Tibial nerve (tissue), 4 donors: ENCODE results near the gene WIZ.

ENCODE experiments used
- CTCF ChIP-seq, 5 experiments: fragments of 200-600 bp in 3 of 5; fragments of 450-650 bp in 2 of 5; sonication (generic) in 3 of 5; IDR thresholded peaks; one replicate each; pipeline ENCODE4 v1.5.1; 2016 to 2019; ENCODE audit warnings: antibody characterized with exemption in 5 of 5, mild to moderate bottlenecking in 3 of 5, moderate library complexity in 2 of 5
- EP300 ChIP-seq, 2 donors: sonication (generic); formaldehyde crosslinking; IDR thresholded peaks; one replicate each; pipeline ENCODE4 v1.6.1; 2017; ENCODE audit warnings: antibody characterized with exemption in 2 of 2, mild to moderate bottlenecking in 1 of 2
- POLR2A ChIP-seq, 2 donors: fragments of 450-650 bp; IDR thresholded peaks; one replicate each; pipeline ENCODE4 v1.6.1; 2017; ENCODE audit warnings: antibody characterized with exemption in 2 of 2, mild to moderate bottlenecking in 2 of 2, moderate library complexity in 2 of 2

DNA sequence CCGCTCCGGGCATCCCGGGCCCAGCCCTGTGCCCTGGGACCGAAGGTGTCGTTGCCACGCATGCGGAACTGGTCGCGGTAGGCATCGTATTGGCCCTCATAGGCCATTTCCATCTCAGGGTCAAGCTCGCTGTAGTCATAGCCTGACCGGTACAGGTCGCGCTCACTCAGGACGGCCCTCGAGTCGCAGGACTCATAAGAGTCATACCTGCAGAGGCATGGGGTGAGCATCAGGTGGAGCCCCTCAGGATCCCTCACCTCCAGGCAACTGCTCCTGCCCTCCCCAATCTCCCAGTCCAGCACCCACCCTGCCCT, 48.4 kb downstream of the WIZ start:
- TF ChIP-seq POLR2A (IDR thresholded peaks at IDR 0.05) (no peak), CTCF (IDR thresholded peaks at IDR 0.05) (no peak), EP300 (IDR thresholded peaks at IDR 0.05) (no peak)
